Upper lobe of left lung (tissue), 4 donors: ENCODE data around the gene PACSIN1.

Experiments used
- CTCF ChIP-seq, 6 experiments: fragments of 450-650 bp in 4 of 6; fragments of 200-600 bp in 2 of 6; sonication (generic) in 2 of 6; IDR thresholded peaks; one replicate each; pipeline ENCODE4 v1.5.1; 2016 to 2019; ENCODE audit warnings: antibody characterized with exemption in 6 of 6
- POLR2A ChIP-seq, 4 donors: fragments of 450-650 bp; IDR thresholded peaks; one replicate each; pipeline ENCODE4 v1.5.1; 2016 to 2017; ENCODE audit warnings: antibody characterized with exemption in 4 of 4, mild to moderate bottlenecking in 2 of 4

GRCh38 chr6:34538581-34538980 is 72.7 kb downstream of the PACSIN1 start:
- TF ChIP-seq CTCF (IDR thresholded peaks at IDR 0.05) = no peak
- no peak for TF ChIP-seq POLR2A (IDR thresholded peaks at IDR 0.05)
